Mesodermal cell (in vitro differentiated cells): ENCODE data around the gene TTYH2.
A peak's percentile ranks its signal among the peaks of the same experiment; 100 is the strongest.

Experiments
- H3K27ac ChIP-seq: 2 replicates; pipeline ENCODE4 v1.7.0; 2013; ENCODE audit warnings: mild to moderate bottlenecking, low read depth, low read length, moderate library complexity; ENCODE audit not compliant: severe bottlenecking
- H3K36me3 ChIP-seq: 2 replicates; pipeline ENCODE4 v1.7.1; 2013; ENCODE audit warnings: mild to moderate bottlenecking, low read length, moderate library complexity; ENCODE audit not compliant: control insufficient read depth, insufficient read depth
- H3K4me1 ChIP-seq: one replicate; pipeline ENCODE4 v1.7.1; 2013; ENCODE audit warnings: mild to moderate bottlenecking, low read length; ENCODE audit not compliant: insufficient read depth, control insufficient read depth, poor library complexity, severe bottlenecking
- H3K4me3 ChIP-seq: 2 replicates; pipeline ENCODE4 v1.7.0; 2013; ENCODE audit warnings: low read length, control low read depth, mild to moderate bottlenecking; ENCODE audit not compliant: insufficient read depth, poor library complexity, severe bottlenecking; ENCODE audit errors: extremely low read depth
- H3K9me3 ChIP-seq: 2 replicates; pipeline ENCODE4 v1.7.1; 2013; ENCODE audit warnings: mild to moderate bottlenecking, low read length, moderate library complexity; ENCODE audit not compliant: control insufficient read depth
- WGBS, 2 experiments: methylation state at CpG; one replicate each; pipeline ENCODE4 v1.1.5; 2013; ENCODE audit warnings: missing lambda C conversion rate in 2 of 2; ENCODE audit not compliant: insufficient coverage in 2 of 2; 5-methylcytosine and 5-hydroxymethylcytosine counted together

Gene TTYH2

DNA sequence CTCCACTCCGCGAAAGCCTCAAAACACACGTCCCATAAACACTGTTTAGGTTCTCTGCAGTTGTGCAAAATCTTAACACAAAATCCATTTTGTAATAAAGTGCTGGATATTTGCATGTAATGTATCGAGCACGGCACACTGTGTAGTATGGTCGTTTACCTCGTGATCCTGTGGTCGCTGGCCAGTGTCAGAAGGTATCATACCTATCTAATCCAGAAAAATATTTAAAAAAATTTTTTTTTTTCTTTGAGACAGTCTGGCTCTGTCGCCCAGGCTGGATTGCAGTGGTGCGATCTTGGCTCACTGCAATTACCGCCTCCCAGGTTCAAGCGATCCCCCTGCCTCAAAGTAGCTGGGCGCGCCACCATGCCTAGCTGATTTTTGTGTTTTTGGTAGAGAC lies 8.9 kb upstream of the TTYH2 start:
- peaks cover 56% of the 10 kb centered on the region for H3K36me3 ChIP-seq
- peak overlapping the region; percentile 83 for H3K27ac ChIP-seq
- no peaks in the 10 kb centered on the region for H3K9me3 ChIP-seq
- WGBS, 2 experiments, result 67 to 91% methylated on average over 4 to 5 of the region's 14 CpGs
- H3K4me1 ChIP-seq, result peaks cover 29% of the 10 kb centered on the region
- H3K4me3 ChIP-seq, result peak overlapping the region; percentile 83

GRCh38 chr17:74205274-74205673 lies 8.1 kb upstream of the TTYH2 start:
- Histone ChIP-seq H3K36me3 (peaks cover 64% of the 10 kb centered on the region), H3K4me1 (peaks cover 35% of the 10 kb centered on the region), H3K4me3 (peak overlapping the region; percentile 83), H3K27ac (no peak overlapping the region), H3K9me3 (no peaks in the 10 kb centered on the region)
- 60 to 100% methylated on average over 1 of the region's 3 CpGs for WGBS, 2 experiments

GRCh38 chr17:74206332-74206818 lies 7.0 kb upstream of the TTYH2 start:
- no peak overlapping the region for H3K27ac ChIP-seq
- peaks cover 66% of the 10 kb centered on the region for H3K36me3 ChIP-seq
- peaks cover 45% of the 10 kb centered on the region for H3K4me1 ChIP-seq
- 81 to 92% methylated on average over 5 of the region's 5 CpGs for WGBS, 2 experiments
- peak overlapping the region; percentile 0 for H3K4me3 ChIP-seq
- H3K9me3 ChIP-seq, result no peaks in the 10 kb centered on the region

DNA sequence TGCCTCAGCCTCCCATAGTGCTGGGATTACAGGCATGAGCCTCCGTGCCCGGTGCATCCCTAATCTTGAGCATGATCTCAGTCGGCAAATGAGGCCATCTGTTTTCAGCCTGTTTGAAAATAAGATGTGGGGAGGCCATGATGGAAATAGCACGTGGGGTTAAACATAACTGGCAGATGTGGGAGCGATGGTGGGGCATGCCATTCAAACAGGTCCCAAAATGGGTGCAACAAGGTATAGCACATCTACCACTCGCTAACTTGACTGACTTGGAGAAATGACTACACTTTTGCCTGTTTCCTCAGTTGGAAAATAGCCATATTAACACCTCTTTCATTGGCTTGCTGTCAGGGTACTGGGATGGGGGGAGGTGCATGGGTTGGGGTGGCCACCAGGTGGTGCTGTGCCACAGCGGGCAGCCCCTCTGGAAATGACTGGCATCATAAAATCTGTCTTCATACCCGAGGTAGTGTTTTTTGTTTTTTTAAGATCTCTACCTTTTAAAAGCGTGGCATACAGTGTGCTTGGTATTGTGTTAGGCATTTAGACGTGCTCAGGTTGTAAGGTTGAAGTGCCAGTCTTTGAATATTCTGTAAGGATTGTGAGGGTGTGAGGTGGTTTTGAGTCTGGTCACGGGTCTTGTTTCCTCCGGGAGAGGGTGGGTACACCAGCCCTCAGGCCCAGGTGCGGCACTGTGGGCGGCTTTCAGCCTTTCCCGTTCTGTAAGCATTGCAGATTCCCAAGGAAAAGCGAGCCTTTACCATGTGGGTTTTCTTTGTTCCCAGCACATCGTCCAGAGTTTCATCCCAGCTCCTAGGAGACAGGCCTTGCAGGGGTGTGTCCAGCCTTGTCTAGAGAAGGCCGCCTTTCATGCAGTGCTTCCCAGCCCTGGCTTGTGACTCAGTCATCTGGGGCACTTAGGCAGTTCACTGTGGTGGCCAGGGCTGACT lies 2.9 kb upstream of the TTYH2 start:
- no peaks in the 10 kb centered on the region for H3K9me3 ChIP-seq
- H3K27ac ChIP-seq, result peak overlapping the region; percentile 72
- WGBS, 2 experiments, result 55 to 61% methylated on average over 17 of the region's 18 CpGs
- H3K4me1 ChIP-seq, result peaks cover 41% of the 10 kb centered on the region
- H3K36me3 ChIP-seq, result peaks cover 54% of the 10 kb centered on the region
- H3K4me3 ChIP-seq, result no peak overlapping the region

DNA sequence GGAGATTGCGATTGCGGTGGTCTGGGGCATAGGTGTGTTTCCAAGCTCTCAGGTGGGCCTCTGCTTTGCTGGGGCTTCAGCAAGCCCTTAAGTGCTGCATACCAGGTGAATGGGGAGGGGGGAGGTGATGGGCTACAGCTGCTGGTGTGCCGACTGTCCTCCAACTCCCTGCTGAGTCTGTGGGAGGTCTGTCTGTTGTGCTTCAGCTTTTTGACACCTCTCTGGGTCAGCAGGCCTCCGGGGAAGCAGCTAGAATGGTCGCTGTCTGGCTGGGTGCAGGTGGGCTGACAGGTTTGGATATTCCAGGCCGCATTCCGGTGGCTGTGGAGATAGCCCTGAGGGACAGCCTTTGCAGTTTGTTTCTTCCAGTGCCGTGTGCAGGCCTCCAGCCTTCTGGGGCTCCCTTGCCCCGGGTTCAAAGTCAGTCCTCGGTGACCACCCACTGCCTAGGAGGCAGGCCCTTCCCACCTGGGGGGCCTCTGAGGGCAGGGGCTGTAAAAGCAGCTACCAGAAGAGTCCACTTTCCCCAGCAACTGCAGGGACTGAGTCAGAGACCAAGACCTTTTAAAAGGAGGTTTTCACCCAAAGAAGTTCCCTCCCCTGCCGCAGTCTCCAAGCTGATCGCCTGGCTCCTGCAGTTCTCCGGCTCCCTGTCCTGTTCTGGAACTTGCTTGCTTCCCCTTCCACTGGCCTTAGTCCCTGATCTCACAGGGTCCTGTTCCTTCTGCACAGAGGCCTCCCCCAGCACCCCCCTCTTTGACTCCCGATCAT lies 2.0 kb upstream of the TTYH2 start:
- WGBS, 2 experiments, result 47 to 48% methylated on average over 14 of the region's 14 CpGs
- H3K36me3 ChIP-seq, result peaks cover 45% of the 10 kb centered on the region
- peak overlapping the region; percentile 72 for H3K27ac ChIP-seq
- H3K9me3 ChIP-seq, result no peaks in the 10 kb centered on the region
- H3K4me1 ChIP-seq, result peaks cover 38% of the 10 kb centered on the region
- no peak overlapping the region for H3K4me3 ChIP-seq

GRCh38 chr17:74211912-74212208 lies 1.5 kb upstream of the TTYH2 start:
- Histone ChIP-seq H3K4me1 (peaks cover 37% of the 10 kb centered on the region), H3K4me3 (no peak overlapping the region), H3K36me3 (peaks cover 40% of the 10 kb centered on the region), H3K27ac (no peak overlapping the region), H3K9me3 (no peaks in the 10 kb centered on the region)
- 67 to 78% methylated on average over 8 of the region's 8 CpGs for WGBS, 2 experiments

- 19 to 25% methylated on average over 34 to 37 of the region's 48 CpGs for WGBS, 2 experiments
- Histone ChIP-seq H3K4me1 (peaks cover 32% of the 10 kb centered on the region), H3K27ac (no peak overlapping the region)
These were observed 1.0 kb upstream of the TTYH2 start for GRCh38 chr17:74212209-74212912.

GRCh38 chr17:74213861-74214391 lies 555 bp downstream of the TTYH2 start:
- H3K27ac ChIP-seq, result no peak overlapping the region
- 14 to 24% methylated on average over 22 to 23 of the region's 33 CpGs for WGBS, 2 experiments
- peaks cover 25% of the 10 kb centered on the region for H3K4me1 ChIP-seq
- peaks cover 19% of the 10 kb centered on the region for H3K36me3 ChIP-seq
- H3K4me3 ChIP-seq, result peak overlapping the region; percentile 37
- no peaks in the 10 kb centered on the region for H3K9me3 ChIP-seq

More at GRCh38 chr17:74212209-74212912, 1.0 kb upstream of the TTYH2 start:
- peak overlapping the region; percentile 37 for H3K4me3 ChIP-seq
- H3K9me3 ChIP-seq, result no peaks in the 10 kb centered on the region
- H3K36me3 ChIP-seq, result peaks cover 35% of the 10 kb centered on the region

GRCh38 chr17:74214484-74215341 lies 1.3 kb downstream of the TTYH2 start:
- Histone ChIP-seq H3K36me3 (peaks cover 12% of the 10 kb centered on the region), H3K27ac (no peak overlapping the region), H3K4me1 (peaks cover 24% of the 10 kb centered on the region), H3K9me3 (no peaks in the 10 kb centered on the region), H3K4me3 (no peak overlapping the region)
- 81 to 83% methylated on average over 9 of the region's 16 CpGs for WGBS, 2 experiments
